ENCODE data around the gene RAD52. TPM values are rescaled to one million over a fixed set of nuclear protein-coding genes. Genes with fewer than 3 reads are reported as not detected.

The RAD52 gene
- total RNA-seq, 1 donor from 2014 or later = 20.3 TPM

DNA sequence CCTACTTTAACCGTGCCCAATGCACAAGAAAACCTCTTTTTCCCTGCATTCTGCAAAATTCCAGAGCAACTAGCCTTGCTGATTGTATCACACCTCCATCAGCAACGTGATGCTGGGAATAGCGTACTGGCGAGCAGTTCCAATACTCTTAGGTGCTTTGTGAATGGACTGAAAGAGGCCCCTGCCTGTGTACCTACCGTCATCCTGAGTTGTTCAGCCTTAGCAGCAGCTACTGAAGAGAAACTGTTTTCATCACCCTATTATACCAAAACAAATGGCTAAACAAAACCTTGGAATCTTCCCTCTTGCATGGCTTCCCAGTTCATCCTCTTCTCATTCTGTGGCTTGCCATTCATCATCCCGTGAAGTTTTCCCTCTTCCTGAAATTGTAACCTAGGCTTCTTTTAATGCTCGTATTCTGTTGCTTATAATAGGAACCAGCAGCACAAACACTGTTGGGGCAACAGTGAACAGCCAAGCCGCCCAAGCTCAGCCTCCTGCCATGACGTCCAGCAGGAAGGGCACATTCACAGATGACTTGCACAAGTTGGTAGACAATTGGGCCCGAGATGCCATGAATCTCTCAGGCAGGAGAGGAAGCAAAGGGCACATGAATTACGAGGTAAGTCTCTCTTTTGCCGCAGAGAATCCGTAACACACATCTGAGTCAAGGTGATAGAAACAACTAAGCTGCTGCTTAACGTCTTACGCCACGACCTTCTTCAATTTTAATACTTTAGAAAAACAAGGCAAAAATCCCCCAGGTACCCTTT lies 41.9 kb downstream of the RAD52 start:
- H3K36me3 Mint-ChIP-seq (ENCODE audit: low read depth, unreplicated experiment) = peaks cover 44% of the 10 kb centered on the region
- H3K27me3 Mint-ChIP-seq (ENCODE audit: unreplicated experiment) = peaks cover 3% of the 10 kb centered on the region
- TF ChIP-seq, protein P1, sequence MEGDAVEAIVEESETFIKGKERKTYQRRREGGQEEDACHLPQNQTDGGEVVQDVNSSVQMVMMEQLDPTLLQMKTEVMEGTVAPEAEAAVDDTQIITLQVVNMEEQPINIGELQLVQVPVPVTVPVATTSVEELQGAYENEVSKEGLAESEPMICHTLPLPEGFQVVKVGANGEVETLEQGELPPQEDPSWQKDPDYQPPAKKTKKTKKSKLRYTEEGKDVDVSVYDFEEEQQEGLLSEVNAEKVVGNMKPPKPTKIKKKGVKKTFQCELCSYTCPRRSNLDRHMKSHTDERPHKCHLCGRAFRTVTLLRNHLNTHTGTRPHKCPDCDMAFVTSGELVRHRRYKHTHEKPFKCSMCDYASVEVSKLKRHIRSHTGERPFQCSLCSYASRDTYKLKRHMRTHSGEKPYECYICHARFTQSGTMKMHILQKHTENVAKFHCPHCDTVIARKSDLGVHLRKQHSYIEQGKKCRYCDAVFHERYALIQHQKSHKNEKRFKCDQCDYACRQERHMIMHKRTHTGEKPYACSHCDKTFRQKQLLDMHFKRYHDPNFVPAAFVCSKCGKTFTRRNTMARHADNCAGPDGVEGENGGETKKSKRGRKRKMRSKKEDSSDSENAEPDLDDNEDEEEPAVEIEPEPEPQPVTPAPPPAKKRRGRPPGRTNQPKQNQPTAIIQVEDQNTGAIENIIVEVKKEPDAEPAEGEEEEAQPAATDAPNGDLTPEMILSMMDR (IDR thresholded peaks at IDR 0.05; ENCODE audit: unreplicated experiment) = no peak
- H3K4me3 Mint-ChIP-seq (ENCODE audit: unreplicated experiment) = peak overlapping the region; percentile 5
- no peaks in the 10 kb centered on the region for H3K9me3 Mint-ChIP-seq (ENCODE audit: unreplicated experiment)
- H3K4me1 Mint-ChIP-seq (ENCODE audit: unreplicated experiment) = peaks cover 80% of the 10 kb centered on the region
- H3K27ac Mint-ChIP-seq (ENCODE audit: unreplicated experiment) = no peak overlapping the region
- no peak for DNase-seq (ENCODE audit: low spot score)

DNA sequence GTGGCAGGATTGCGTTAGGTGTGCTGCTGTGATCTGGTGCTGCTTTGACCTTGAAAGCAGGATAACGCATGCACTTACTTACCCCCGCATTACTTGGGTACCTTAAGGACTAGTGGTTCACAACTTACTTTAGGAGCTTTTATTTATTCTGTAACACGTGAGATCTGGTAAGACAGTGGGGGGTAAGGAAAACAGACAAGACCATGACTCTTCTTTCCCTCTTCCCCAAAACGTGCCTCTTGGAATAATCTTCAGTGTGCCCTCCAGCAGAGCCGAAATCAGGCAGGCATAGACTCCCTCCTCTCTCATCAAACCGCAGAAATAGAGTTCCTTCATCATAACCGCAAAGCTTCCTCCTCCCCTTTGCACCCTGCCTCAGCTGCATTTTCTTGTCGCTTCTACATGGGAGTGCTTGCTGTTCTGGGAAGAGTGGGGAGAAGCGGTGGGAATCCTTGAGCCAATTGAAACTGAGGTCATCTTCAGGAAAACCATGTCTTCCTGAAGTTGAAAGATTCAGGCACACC lies 43.4 kb downstream of the RAD52 start:
- peak overlapping the region; percentile 2 for H3K4me3 Mint-ChIP-seq (ENCODE audit: unreplicated experiment)
- H3K36me3 Mint-ChIP-seq (ENCODE audit: low read depth, unreplicated experiment) = peaks cover 51% of the 10 kb centered on the region
- peak overlapping the region; percentile 19 for H3K27ac Mint-ChIP-seq (ENCODE audit: unreplicated experiment)
- no peaks in the 10 kb centered on the region for H3K9me3 Mint-ChIP-seq (ENCODE audit: unreplicated experiment)
- H3K4me1 Mint-ChIP-seq (ENCODE audit: unreplicated experiment) = peaks cover 71% of the 10 kb centered on the region
- TF ChIP-seq, protein P1 (IDR thresholded peaks at IDR 0.05; ENCODE audit: unreplicated experiment) = no peak
- peaks cover 3% of the 10 kb centered on the region for H3K27me3 Mint-ChIP-seq (ENCODE audit: unreplicated experiment)
- DNase-seq (ENCODE audit: low spot score) = no peak

DNA sequence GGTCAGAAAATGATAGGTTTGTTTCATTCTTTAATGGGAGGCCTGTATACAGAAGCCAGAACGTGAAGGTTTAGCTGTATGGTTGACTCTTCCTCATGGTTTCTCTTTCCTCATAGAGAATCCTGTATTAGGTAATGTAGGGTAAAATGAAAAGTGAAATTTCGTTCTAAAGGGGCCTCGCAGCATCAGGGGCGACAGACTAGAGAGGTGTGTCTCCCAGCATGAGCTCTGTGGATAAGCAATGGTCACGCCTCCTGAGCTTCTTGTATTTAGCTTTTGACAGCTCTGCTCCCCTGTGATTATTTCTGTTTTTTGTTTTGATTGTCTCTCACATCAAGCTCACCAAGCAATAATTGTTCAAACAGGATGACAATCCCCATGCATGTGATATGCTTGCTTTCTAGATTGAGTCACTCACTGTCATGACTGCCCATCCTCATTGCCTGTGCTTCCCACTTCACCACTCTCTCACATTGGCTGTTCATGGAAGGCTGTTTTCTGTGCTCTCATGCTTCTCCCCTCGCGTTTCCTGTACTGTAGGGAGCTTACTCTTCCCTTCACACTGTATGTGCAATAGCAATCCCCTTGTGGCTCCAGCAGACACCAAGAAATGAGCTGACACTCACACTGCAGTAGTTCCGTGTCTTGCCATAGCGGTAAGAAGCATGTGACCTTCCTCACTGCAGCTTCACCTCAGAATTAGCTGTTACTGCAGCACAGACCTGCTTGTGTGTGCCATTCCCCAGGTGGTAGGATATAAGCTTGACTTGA lies 44.0 kb downstream of the RAD52 start:
- H3K27me3 Mint-ChIP-seq (ENCODE audit: unreplicated experiment) = peaks cover 3% of the 10 kb centered on the region
- peaks cover 52% of the 10 kb centered on the region for H3K36me3 Mint-ChIP-seq (ENCODE audit: low read depth, unreplicated experiment)
- H3K27ac Mint-ChIP-seq (ENCODE audit: unreplicated experiment) = no peak overlapping the region
- no peak overlapping the region for H3K4me3 Mint-ChIP-seq (ENCODE audit: unreplicated experiment)
- peaks cover 66% of the 10 kb centered on the region for H3K4me1 Mint-ChIP-seq (ENCODE audit: unreplicated experiment)
- H3K9me3 Mint-ChIP-seq (ENCODE audit: unreplicated experiment) = no peaks in the 10 kb centered on the region
- TF ChIP-seq, protein P1 (IDR thresholded peaks at IDR 0.05; ENCODE audit: unreplicated experiment) = no peak
- no peak for DNase-seq (ENCODE audit: low spot score)

DNA sequence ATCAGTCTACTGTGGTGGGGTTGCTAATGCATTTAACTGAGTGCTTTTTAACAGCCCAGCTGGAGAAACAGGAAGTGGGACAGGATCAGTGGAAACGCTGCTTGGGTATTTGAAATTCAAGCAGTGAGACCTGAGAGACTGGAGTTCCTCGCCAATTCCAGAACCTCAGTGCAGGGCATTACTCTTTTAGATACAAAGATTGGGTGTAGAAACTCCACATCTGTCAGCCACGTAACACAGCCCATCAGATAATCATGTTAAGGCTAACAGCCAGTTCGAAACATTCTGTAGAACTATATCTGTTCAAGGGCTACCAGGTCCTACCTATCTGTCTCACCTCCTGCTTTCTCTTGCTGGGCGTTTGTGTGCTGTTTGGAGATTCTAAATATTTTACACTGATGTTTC lies 45.5 kb downstream of the RAD52 start:
- H3K27ac Mint-ChIP-seq (ENCODE audit: unreplicated experiment) = peak overlapping the region; percentile 94
- H3K9me3 Mint-ChIP-seq (ENCODE audit: unreplicated experiment) = no peaks in the 10 kb centered on the region
- no peak for DNase-seq (ENCODE audit: low spot score)
- H3K4me1 Mint-ChIP-seq (ENCODE audit: unreplicated experiment) = peaks cover 52% of the 10 kb centered on the region
- H3K4me3 Mint-ChIP-seq (ENCODE audit: unreplicated experiment) = no peak overlapping the region
- TF ChIP-seq, protein P1 (IDR thresholded peaks at IDR 0.05; ENCODE audit: unreplicated experiment) = no peak
- peaks cover 3% of the 10 kb centered on the region for H3K27me3 Mint-ChIP-seq (ENCODE audit: unreplicated experiment)
- peaks cover 49% of the 10 kb centered on the region for H3K36me3 Mint-ChIP-seq (ENCODE audit: low read depth, unreplicated experiment)

Measured in endothelial cell (in vitro differentiated cells).